ENCODE data around the gene JUND. TPM values are rescaled to one million over a fixed set of nuclear protein-coding genes. Genes with fewer than 3 reads are reported as not detected.
A peak's percentile ranks its signal among the peaks of the same experiment; 100 is the strongest.

The JUND gene
- total RNA-seq, 1 donor from 2014 or later = 129 TPM

- Mint-ChIP-seq H3K4me1 (ENCODE audit: unreplicated experiment) (peaks cover 28% of the 10 kb centered on the region), H3K36me3 (ENCODE audit: low read depth, unreplicated experiment) (peaks cover 11% of the 10 kb centered on the region), H3K4me3 (ENCODE audit: unreplicated experiment) (no peak overlapping the region), H3K27ac (ENCODE audit: unreplicated experiment) (no peak overlapping the region), H3K27me3 (ENCODE audit: unreplicated experiment) (peaks cover 12% of the 10 kb centered on the region), H3K9me3 (ENCODE audit: unreplicated experiment) (no peaks in the 10 kb centered on the region)
- TF ChIP-seq CTCF (IDR thresholded peaks at IDR 0.05; ENCODE audit: unreplicated experiment) = no peak
- no peak for DNase-seq (ENCODE audit: low spot score)
These were observed 24.9 kb upstream of the JUND start for GRCh38 chr19:18306209-18306887.

- no peak for TF ChIP-seq CTCF (IDR thresholded peaks at IDR 0.05; ENCODE audit: unreplicated experiment)
- Mint-ChIP-seq H3K27me3 (ENCODE audit: unreplicated experiment) (peaks cover 9% of the 10 kb centered on the region), H3K9me3 (ENCODE audit: unreplicated experiment) (no peaks in the 10 kb centered on the region), H3K36me3 (ENCODE audit: low read depth, unreplicated experiment) (peaks cover 11% of the 10 kb centered on the region), H3K27ac (ENCODE audit: unreplicated experiment) (peak overlapping the region; percentile 86), H3K4me3 (ENCODE audit: unreplicated experiment) (peak overlapping the region; percentile 68), H3K4me1 (ENCODE audit: unreplicated experiment) (peaks cover 28% of the 10 kb centered on the region)
- DNase-seq (ENCODE audit: low spot score) = peak; percentile 42
These were observed 23.3 kb upstream of the JUND start for GRCh38 chr19:18304458-18305310.

GRCh38 chr19:18304208-18304457 is 22.7 kb upstream of the JUND start:
- DNase-seq (ENCODE audit: low spot score) = no peak
- Mint-ChIP-seq H3K4me3 (ENCODE audit: unreplicated experiment) (peak overlapping the region; percentile 25), H3K27me3 (ENCODE audit: unreplicated experiment) (peaks cover 10% of the 10 kb centered on the region), H3K4me1 (ENCODE audit: unreplicated experiment) (peaks cover 28% of the 10 kb centered on the region), H3K36me3 (ENCODE audit: low read depth, unreplicated experiment) (peaks cover 11% of the 10 kb centered on the region), H3K27ac (ENCODE audit: unreplicated experiment) (no peak overlapping the region), H3K9me3 (ENCODE audit: unreplicated experiment) (no peaks in the 10 kb centered on the region)
- no peak for TF ChIP-seq CTCF (IDR thresholded peaks at IDR 0.05; ENCODE audit: unreplicated experiment)

GRCh38 chr19:18301718-18302111 is 20.3 kb upstream of the JUND start:
- Mint-ChIP-seq H3K4me3 (ENCODE audit: unreplicated experiment) (no peak overlapping the region), H3K27me3 (ENCODE audit: unreplicated experiment) (peaks cover 11% of the 10 kb centered on the region), H3K27ac (ENCODE audit: unreplicated experiment) (no peak overlapping the region), H3K36me3 (ENCODE audit: low read depth, unreplicated experiment) (peaks cover 2% of the 10 kb centered on the region), H3K9me3 (ENCODE audit: unreplicated experiment) (no peaks in the 10 kb centered on the region), H3K4me1 (ENCODE audit: unreplicated experiment) (peaks cover 23% of the 10 kb centered on the region)
- TF ChIP-seq CTCF (IDR thresholded peaks at IDR 0.05; ENCODE audit: unreplicated experiment) = no peak
- no peak for DNase-seq (ENCODE audit: low spot score)
